NCI-H1694 (cell line): ENCODE results near the gene MBTD1.
"Not testable (repeated sequence)": the region's sequence is repeated elsewhere in the genome, so short reads cannot be mapped to it uniquely, and the experiment has no call there.

Experiments used
- DNase-seq: peaks from one replicate; lab custom pipeline; 2025; lab: John Stamatoyannopoulos, UW

The MBTD1 gene

DNA sequence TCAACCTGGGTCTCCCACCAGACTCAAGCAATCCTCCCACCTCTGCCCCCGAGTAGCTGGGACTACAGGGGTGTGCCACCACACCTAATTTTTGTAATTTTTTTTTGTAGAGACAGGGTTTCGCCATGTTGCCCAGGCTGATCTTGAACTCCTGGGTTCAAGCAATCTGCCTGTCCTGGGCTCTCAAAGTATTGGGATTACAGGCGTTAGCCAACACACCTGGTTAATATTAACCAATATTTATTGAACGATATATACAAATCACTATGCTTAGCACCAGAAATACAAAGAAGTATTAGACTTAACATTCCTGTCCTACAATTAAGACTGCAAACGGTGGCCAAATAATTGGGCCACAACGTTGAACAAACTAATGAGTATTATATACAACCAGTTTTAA lies 4.2 kb downstream of the MBTD1 start:
- DNase-seq = no peak

DNA sequence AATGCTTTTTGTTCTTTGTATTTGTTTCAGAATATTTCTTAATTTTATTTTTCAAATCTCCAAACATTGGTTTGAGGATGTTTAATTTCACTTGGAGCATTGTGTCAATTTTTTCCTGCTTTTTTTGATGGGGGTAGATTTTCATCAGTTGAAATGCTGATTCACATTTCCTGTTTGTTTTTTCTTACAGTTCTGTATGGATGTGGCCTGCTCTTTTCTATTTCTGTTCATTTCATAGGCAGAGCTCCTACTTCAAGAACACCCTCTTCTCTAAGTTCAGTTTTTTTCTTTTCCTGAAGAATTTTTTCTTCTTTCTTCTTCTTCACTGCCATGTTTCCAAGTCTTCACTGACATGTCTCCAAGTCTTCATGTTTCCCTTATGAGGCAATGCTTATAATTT lies 8.8 kb downstream of the MBTD1 start:
- DNase-seq = no peak

DNA sequence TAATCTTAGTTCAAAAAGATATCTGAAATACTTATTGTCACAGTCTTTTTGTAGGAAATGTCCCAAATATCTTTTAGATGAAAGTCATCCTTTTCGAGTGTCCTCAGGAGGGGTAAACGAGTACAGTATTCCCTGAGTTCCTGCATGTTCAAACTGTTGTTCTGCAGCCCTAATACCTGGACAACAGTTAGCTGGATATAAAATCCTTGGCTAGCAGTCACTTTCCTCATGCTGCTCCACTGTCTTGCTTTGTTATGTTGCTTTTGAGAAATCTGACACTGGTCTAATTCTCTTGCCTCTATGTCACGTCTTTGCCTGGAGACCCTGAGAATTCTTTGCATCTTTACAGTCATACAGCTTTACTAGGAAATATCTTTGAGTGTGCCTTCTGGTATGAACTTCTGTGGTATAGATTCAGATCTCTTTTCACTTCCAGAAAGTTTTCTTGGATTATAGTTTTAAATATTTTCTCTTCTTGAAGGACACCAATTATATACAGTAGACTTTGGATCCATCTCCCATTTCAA lies 9.5 kb downstream of the MBTD1 start:
- DNase-seq = no peak

DNA sequence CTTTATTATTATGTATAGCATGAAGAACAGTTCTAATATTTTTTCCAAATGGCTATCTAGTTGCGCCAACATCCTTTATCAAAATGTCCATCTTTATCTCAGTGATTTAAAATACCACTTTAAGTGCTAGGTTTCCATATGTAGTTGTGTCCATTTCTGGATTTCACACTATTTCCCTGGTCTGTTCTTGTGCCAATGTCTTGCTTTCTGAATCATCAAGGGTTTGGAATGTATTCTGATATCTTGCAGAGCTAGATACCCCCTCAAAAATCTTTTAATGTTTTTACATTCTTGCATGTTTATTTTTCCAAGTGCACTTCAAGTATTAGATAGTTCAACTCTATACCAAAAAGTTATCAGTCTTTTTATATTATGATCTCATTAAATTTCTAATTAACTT lies 14.3 kb downstream of the MBTD1 start:
- DNase-seq = no peak

DNA sequence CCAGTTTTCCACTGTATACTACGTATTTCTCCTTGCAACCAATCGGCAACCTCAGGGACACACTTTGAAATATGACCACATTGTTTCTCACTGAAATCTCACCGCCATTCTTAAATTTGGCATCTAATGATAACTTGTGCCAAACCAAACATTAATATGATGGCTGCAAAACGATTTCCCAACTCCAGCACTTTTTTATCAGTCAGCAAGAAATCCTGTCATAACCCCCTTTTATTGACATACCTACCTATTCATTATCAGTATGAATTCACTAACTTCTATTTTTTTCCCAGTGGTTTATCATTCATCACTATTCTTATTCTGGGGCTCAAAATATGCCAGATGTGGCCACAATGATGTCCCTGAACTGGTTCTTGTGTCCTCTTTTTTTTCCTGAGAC lies 15.8 kb downstream of the MBTD1 start:
- no peak for DNase-seq

DNA sequence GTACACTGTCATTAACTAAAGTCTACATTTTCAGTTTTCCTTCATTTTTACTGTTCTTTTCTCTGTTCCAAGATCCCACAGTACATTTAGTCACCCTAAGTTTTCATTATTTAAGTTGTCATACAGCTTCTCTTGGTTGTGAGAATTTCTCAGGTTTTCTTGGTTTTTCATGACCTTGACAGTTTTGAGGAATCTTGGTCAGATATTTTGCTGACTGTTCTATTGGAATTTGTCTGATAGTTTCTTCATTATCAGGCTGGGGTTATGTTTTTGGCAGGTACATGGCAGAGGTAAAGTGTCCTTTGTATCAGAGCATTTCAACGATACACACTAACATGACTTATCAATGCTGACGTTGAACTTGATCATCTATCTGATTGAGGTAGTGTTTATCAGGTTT lies 19.6 kb downstream of the MBTD1 start:
- no peak for DNase-seq

DNA sequence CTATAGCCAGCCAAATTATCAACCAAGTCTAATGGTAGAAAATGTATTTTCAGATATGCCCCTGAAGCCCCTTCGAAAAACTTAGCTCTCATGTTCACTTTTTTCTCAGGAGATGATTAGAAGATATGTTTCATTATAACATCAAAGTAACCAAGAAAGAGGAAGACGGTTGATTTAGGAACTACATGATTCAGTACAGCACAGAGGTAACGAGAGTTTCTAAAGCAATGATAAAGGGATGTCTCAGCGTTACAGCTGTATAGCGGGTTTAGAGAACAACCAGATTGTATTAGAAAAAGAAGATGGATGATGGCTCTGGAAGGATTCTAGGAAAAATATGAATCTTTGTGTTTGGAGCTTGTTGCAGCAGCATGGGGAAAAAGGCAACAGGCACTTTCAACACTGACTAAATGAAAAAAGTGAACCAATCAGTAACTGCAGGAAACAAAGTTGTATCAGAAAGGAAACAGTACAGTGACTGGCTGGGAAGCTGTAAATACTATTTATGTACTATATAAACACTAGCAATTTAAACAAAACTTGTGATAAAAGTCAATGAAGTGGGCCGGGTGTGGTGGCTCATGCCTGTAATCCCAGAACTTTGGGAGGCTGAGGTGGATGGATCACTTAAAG lies 21.5 kb downstream of the MBTD1 start:
- no peak for DNase-seq

DNA sequence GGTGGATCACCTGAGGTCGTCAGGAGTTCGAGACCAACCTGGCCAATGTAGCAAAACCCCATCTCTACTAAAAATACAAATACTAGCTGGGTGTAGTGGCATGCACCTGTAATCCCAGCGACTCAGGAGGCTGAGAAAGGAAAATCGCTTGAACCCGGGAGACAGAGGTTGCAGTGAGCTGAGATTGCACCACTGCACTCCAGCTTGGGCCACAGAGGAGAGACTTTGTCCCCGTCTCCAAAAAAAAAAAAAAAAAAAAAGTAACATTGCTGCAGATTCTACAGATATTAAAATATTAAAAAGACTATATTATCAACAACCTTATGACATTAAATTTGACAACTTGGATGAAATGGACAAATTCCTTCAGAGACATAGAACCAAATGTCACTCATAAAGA lies 25.7 kb downstream of the MBTD1 start:
- no peak for DNase-seq

DNA sequence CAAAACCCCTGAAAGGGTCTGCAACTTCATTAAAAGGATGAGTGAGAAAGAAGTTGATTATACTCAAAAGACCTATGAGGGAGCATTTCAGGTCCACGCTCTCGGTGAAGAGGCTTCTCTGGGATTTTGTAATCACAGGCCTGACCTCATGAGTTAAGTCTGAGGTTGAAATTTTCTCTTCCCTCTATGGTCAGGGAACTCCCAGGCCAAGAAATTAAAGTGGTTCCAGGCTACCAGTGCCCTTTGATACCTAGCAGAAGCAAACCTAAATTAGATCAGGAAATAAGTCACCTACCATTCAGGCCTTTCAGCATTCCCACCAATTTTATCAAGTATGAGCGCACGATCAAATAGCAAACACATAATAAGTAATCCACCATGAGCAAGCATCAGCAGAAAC lies 27.9 kb downstream of the MBTD1 start:
- DNase-seq = no peak

DNA sequence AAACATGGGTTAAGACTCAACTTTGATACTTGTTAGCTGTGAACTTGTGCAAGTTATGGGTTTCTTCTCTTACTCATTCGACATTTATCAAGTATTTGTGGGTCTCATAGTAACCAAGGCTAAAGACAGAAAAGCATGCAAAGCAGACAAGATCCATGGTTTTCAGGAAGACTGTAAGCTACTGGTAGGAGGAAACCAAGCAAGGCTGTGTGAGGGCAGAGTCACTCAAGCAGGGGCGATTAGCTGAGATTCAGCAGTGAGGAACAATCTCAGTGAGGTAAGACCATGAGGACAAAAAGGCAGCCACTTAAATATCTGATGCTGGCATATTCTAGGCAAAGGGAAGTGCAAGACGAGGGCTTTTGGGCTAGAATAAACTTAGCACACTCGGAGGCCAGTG lies 29.5 kb downstream of the MBTD1 start:
- no peak for DNase-seq

DNA sequence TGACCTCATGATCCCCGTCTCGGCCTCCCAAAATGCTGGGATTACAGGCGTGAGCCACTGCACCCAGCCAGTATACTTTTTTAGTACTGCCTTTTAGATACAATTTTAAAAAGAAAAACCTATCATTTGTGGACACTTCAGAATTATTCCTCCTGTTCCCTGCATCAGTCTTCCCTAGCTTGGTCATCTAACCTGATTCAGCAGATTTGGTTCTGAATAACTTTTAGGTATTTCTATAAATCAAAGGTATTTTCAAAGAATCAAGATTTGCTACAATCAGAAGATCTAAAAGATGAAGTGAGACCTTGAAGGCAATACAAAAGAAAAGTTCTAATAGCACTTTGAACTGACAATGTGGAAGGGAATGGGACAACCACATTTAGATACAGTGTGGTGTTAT lies 30.0 kb downstream of the MBTD1 start:
- DNase-seq = no peak

DNA sequence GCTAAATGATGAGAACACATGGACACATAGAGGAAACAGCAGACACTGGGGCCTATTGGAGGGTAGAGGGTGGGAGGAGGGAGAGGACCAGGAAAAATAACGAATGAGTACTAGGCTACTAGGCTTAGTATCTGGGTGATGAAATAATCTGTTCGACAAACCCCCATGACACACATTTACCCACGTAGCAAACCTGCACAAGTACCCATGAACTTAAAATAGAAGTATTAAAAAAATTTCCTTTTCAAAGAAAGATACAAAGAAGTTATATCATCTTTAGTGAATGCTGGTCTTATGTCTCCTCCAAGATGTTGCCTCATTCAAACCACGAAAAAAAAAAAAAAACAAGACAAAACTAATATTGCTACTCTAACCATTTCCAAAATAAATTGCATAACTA lies 31.7 kb downstream of the MBTD1 start:
- DNase-seq = no peak

DNA sequence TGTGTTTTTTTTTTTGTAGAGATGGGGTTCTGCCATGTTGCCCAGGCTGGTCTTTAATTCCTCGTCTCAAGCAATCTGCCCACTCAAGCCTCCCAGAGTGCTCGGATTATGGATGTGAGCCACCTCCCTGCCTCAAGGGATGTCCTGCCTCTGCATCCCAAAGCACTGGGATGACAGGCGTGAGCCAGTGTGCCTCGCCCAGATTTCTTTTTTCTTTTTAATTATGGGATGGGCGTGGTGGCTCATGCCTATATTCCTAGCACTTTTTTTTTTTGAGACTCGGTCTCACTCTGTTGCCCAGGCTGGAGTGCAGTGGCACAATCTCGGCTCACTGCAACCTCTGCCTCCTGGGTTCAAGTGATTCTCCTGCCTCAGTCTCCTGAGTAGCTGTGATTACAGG lies 34.3 kb downstream of the MBTD1 start:
- DNase-seq = not testable (repeated sequence)

DNA sequence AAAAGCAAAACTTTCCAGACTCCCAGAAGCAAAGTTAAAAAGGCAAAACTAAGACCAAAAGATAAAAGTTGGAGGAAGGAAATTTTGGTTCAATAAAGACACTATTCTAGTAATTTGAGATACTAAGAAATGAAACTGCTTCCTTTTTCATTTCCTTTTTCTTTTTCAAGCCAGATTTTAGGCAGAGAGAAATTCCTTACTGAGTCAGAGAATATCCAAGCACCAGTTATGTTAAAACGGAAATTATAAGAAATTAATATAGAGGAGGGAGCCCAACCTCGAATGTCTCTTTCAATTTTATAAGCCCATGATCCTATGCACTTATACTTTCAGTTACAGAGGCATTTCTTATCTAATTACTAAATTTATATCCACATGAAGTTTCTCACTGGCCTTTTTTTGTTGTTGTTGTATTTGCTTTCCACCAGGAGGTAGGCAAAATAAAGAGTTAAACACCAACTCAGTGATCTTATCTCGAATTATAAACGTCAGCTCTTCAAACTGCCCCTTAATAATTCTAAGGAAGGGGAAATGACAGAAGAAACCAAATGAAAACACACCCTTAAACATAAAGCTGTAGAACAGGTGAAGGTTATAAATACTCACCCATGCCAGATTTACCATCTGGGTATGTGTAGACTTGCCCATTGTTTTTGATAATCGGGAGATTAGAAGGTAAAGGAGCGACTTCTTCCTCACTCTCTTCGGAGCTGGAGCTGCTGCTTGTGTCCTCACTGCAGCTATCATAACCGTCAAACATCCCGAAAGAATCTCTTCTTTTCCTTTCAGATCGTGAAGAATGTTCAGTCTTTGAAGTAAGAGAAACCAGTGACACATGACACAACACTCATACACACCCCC lies 35.2 kb downstream of the MBTD1 start:
- DNase-seq = no peak

DNA sequence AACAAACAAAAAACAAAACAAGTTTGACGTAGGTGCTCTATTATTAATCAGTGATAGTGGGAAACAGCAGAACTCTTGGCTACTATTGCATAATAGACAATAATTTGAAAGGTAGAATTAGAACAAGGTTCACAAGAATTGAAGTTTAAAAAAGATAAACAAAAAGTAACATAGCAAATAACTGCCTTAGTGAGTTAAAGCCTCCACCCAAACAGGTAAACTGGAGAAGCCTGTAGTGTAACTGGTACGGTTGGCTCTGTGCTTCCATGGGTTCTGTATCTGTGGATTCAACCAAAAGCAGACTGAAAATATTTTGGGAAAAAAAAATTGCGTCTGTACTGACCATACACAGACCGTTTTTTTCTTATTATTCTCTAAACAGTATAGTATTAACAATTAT lies 38.5 kb downstream of the MBTD1 start:
- no peak for DNase-seq

DNA sequence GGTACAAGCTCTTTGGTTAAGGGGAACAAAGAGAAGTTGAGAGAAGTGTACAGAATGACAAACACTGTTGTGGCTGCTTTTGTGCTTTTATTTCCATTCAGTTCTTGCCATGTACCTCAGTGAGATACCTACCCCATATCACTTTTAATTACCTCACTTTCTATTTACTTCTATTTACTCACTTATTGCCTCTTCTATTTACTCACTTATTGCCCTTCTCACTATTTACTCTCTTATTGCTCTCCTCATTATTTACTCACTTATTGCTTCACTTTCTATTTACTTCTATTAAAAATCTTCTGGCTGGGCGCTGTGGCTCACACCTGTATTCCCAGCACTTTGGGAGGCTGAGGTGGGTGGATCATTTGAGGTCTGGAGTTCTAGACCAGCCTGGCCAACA lies 41.9 kb downstream of the MBTD1 start:
- DNase-seq = no peak

DNA sequence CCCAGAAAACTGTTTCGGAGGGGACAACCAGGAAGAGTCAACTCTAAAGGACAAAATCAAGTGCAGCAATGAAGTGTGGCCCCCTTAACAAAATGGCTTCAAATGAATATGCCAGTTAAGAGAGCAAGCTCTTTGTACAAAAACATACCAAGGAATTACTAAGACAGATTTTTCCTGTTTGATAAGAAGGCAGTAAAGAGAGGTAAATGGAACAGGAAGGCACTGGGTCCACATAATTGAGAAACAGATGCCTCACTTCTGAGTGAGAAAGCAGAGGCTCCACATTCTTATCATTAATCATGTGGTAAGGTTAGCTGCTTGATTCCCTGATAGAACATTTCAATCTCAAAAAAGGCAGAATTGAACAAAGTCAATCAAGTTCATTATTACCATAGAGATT lies 44.9 kb downstream of the MBTD1 start:
- no peak for DNase-seq

DNA sequence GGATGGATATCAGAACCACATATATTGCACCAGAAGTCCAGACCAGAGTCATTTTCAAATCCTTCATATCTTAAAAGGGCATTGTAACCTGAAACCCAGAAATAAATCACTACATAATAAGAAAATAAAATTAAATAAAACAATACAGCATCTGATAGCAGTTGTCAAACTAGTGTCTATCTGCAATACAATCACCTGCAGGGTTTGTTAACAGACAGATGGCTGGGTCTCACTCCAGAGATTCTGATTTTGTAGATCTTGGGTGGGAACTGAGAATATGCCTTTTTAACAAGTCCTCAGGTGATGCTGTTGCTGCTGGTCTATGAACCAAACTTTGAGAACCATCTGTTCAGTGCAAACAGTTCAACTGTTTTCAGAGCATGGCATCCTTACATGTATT lies 56.0 kb downstream of the MBTD1 start:
- DNase-seq = no peak

DNA sequence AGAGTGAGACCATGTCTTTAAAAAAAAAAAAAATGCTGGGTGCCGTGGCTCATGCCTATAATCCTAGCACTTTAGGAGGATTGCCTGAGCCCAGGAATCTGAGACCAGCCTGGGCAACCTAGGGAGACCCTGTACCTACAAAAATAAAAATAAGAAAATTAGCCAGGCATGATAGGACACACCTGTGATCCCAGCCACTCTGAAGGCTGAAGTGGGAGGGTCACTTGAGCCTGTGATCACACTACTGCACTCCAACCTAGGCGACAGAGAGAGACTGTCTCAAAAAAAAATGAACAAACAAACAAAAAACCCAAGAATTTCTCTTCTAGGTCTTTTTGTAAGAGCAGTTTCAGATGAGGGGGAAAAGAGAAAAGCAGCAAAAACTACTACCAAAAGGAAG lies 59.0 kb downstream of the MBTD1 start:
- DNase-seq = no peak

DNA sequence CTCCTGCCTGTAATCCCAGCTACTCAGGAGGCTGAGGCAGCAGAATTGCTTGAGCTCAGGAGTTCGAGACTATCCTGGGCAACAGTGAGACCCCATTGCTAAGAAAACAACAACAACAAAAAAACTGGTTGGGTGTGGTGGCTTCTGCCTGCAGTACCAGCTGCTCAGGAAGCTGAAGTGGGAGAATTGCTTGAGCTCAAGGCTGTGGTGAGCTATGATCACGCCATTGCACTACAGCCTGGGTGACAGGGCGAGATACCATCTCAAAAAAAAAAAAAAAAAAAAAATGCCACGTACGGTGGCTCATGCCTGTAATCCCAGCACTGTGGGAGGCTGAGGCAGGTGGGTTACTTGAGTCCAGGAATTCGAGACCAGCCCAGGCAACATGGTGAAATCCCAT lies 59.6 kb downstream of the MBTD1 start:
- DNase-seq = no peak

DNA sequence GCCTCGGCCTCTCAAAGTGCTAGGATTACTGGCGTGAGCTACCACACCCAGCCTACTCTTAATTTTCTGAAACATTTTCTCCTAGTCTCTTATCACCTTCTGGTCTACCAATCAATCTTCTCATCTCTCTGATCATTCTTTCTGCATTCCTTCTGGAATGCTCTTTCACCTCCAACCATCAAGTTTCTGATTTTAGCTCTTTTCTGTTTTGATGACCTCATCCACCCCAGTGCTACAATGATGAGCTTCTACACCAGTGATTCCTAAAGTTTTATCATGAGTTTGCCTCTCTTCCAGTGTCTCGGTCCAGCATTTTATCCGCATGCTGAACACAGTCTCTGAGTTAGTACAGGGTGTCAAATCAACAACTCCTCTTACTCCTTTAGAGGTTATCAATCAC lies 62.1 kb downstream of the MBTD1 start:
- DNase-seq = no peak

DNA sequence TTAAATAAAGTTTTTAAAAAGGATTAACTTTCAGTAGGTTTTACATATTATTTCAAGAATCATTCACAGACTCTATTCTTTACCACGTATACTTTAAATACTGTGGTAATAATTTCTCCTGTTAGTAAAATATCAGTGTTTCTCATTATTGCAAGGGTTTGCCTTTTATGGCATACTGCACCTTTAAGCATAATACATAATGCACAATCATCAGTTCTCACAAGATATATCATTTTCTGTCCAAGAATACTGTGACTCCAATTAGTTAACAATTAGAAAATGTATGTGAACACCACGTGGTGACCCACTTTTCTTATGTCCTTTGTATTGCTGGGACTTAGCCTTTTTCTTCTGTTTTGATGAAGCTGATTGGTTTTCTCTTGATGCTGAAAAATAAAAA lies 68.0 kb downstream of the MBTD1 start:
- no peak for DNase-seq

DNA sequence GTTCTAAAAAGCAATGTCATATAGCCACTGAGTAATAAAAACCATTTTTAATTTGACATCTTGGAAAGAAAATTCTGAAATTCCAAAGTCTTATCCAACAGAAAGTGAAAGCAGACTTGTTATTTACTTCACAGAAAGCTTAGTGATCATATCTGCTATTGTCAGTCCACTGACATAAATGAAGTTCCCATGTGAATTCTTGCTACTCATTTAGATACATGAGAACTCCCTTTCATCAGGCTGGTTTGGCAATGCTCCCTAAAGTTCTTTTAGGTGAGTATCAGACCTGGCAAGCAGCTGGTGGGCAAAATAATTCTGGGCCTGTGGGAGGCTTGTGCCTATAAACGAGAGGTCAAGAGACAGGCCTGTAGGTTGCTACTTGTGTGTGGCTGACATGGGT lies 70.2 kb downstream of the MBTD1 start:
- no peak for DNase-seq

DNA sequence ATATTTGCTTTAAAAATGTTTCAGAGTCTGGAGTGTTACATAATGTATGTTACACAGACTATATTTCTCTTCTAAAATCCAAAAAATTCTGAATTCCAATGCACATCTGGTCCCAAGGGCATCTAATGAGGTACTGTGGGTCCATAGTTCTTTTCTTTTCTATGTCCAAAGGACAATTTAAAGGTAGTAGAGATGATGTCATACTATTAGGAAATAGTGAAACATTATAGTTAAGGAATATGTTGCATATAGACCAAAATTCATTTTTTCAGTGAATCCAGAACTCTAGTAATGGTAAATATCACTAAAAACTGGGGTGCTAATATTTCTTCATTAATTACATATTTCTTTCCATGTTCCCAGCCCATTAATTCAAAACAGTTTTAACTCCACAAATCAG lies 70.7 kb downstream of the MBTD1 start:
- no peak for DNase-seq
